SK-N-MC (cell line): ENCODE measurements around the gene CGN.
A peak's percentile ranks its signal among the peaks of the same experiment; 100 is the strongest.

Experiments
- DNase-seq: peaks from one replicate; pipeline ENCODE4 v3.0.0-alpha.2; 2011; ENCODE audit warnings: low read depth, low spot score
- H3K27ac ChIP-seq: fragments of 200-600 bp; sonication (generic); 2 replicates; pipeline ENCODE4 v1.5.1; 2016; ENCODE audit warnings: mixed run types
- H3K36me3 ChIP-seq: fragments of 200-600 bp; sonication (generic); 2 replicates; pipeline ENCODE4 v1.6.1; 2017; ENCODE audit warnings: antibody characterized with exemption, low read length, mixed read lengths; ENCODE audit not compliant: insufficient read depth
- H3K4me3 ChIP-seq: fragments of 200-600 bp; sonication (generic); 2 replicates; pipeline ENCODE4 v1.5.1; 2016
- H3K9ac ChIP-seq: fragments of 200-600 bp; sonication (generic); 2 replicates; pipeline ENCODE4 v1.8.0; 2017; ENCODE audit warnings: mixed run types, mixed read lengths; ENCODE audit not compliant: insufficient read length
- H3K9me3 ChIP-seq: fragments of 200-600 bp; sonication (generic); 2 replicates; pipeline ENCODE4 v1.6.1; 2017; ENCODE audit warnings: low read depth, mild to moderate bottlenecking, antibody characterized with exemption, low read length, moderate library complexity, mixed read lengths
- EZH2 ChIP-seq: fragments of 200-600 bp; sonication (generic); IDR thresholded peaks from one replicate; pipeline ENCODE4 v1.6.1; 2017; ENCODE audit warnings: antibody characterized with exemption
- FOXP2 ChIP-seq: optimal IDR thresholded peaks from 2 replicates; pipeline ENCODE3; 2011; ENCODE audit warnings: mild to moderate bottlenecking, moderate library complexity; ENCODE audit not compliant: insufficient read depth; ENCODE audit errors: extremely low read length, control extremely low read depth
- POLR2AphosphoS5 ChIP-seq: IDR thresholded peaks from 2 replicates; pipeline ENCODE4 v1.6.1; 2012; ENCODE audit warnings: mild to moderate bottlenecking, low read depth, low read length, borderline replicate concordance

Gene CGN

GRCh38 chr1:151510957-151511635, at the start of gene CGN:
Gene CGN (plus strand): TSS chr1:151511387. CDS start chr1:151518520, 7,133 bp downstream.
- TF ChIP-seq POLR2AphosphoS5 (peak; percentile 46), FOXP2 (no peak)
- peak within 1 kb of the TSS; percentile 91 for H3K4me3 ChIP-seq
- peak within 1 kb of the TSS; percentile 75 for H3K9ac ChIP-seq
- no peaks in the 10 kb centered on the region for H3K36me3 ChIP-seq
- no peak within 1 kb of the TSS for H3K27ac ChIP-seq
- H3K9me3 ChIP-seq = no peaks in the 10 kb centered on the region
- DNase-seq = no peak

GRCh38 chr1:151461694-151462093, 49.5 kb upstream of the CGN start:
- Histone ChIP-seq H3K4me3 (no peak overlapping the region), H3K9me3 (no peaks in the 10 kb centered on the region), H3K36me3 (no peaks in the 10 kb centered on the region), H3K27ac (no peak overlapping the region), H3K9ac (no peak overlapping the region)
- no peak for DNase-seq
- TF ChIP-seq FOXP2 = no peak
- TF ChIP-seq EZH2 = no peak
- TF ChIP-seq POLR2AphosphoS5 = no peak

GRCh38 chr1:151465026-151465425, 46.2 kb upstream of the CGN start:
- TF ChIP-seq POLR2AphosphoS5 (no peak), EZH2 (no peak), FOXP2 (no peak)
- no peak overlapping the region for H3K4me3 ChIP-seq

GRCh38 chr1:151472856-151473731, 38.1 kb upstream of the CGN start:
- Histone ChIP-seq H3K9ac (no peak overlapping the region), H3K9me3 (no peaks in the 10 kb centered on the region), H3K4me3 (no peak overlapping the region), H3K27ac (no peak overlapping the region), H3K36me3 (no peaks in the 10 kb centered on the region)
- no peak for DNase-seq
- TF ChIP-seq FOXP2 (no peak), EZH2 (no peak), POLR2AphosphoS5 (no peak)

More at GRCh38 chr1:151465026-151465425, 46.2 kb upstream of the CGN start:
- Histone ChIP-seq H3K27ac (no peak overlapping the region), H3K36me3 (no peaks in the 10 kb centered on the region), H3K9ac (no peak overlapping the region), H3K9me3 (no peaks in the 10 kb centered on the region)
- DNase-seq = no peak

GRCh38 chr1:151474745-151475144, 36.4 kb upstream of the CGN start:
- Histone ChIP-seq H3K36me3 (no peaks in the 10 kb centered on the region), H3K27ac (no peak overlapping the region), H3K9me3 (no peaks in the 10 kb centered on the region), H3K4me3 (no peak overlapping the region), H3K9ac (no peak overlapping the region)
- no peak for DNase-seq
- TF ChIP-seq POLR2AphosphoS5 (no peak), EZH2 (no peak), FOXP2 (no peak)

- TF ChIP-seq POLR2AphosphoS5 (no peak), EZH2 (no peak), FOXP2 (no peak)
- Histone ChIP-seq H3K27ac (no peak overlapping the region), H3K4me3 (no peak overlapping the region), H3K36me3 (no peaks in the 10 kb centered on the region), H3K9ac (no peak overlapping the region), H3K9me3 (no peaks in the 10 kb centered on the region)
- DNase-seq = no peak
Measured at GRCh38 chr1:151475175-151475574, 36.0 kb upstream of the CGN start.

- DNase-seq = no peak
- H3K4me3 ChIP-seq = no peak overlapping the region
- H3K36me3 ChIP-seq = no peaks in the 10 kb centered on the region
- no peaks in the 10 kb centered on the region for H3K9me3 ChIP-seq
- H3K9ac ChIP-seq = no peak overlapping the region
- no peak overlapping the region for H3K27ac ChIP-seq
- no peak for TF ChIP-seq EZH2
- no peak for TF ChIP-seq FOXP2
- no peak for TF ChIP-seq POLR2AphosphoS5
Measured at GRCh38 chr1:151476083-151476482, 35.1 kb upstream of the CGN start.

GRCh38 chr1:151477066-151477465, 34.1 kb upstream of the CGN start:
- no peak for TF ChIP-seq POLR2AphosphoS5
- no peak for TF ChIP-seq FOXP2
- TF ChIP-seq EZH2 = no peak
- no peak overlapping the region for H3K9ac ChIP-seq
- DNase-seq = no peak
- no peaks in the 10 kb centered on the region for H3K9me3 ChIP-seq
- H3K4me3 ChIP-seq = no peak overlapping the region
- no peak overlapping the region for H3K27ac ChIP-seq
- no peaks in the 10 kb centered on the region for H3K36me3 ChIP-seq
